ENCODE measurements around the gene ATP6V0A4. TPM values are rescaled to one million over a fixed set of nuclear protein-coding genes. Genes with fewer than 3 reads are reported as not detected.
A peak's percentile ranks its signal among the peaks of the same experiment; 100 is the strongest.

ATP6V0A4 gene
- polyA plus RNA-seq, 1 of the 3 experiments (the other 2 are of a cell fraction) = not detected

DNA sequence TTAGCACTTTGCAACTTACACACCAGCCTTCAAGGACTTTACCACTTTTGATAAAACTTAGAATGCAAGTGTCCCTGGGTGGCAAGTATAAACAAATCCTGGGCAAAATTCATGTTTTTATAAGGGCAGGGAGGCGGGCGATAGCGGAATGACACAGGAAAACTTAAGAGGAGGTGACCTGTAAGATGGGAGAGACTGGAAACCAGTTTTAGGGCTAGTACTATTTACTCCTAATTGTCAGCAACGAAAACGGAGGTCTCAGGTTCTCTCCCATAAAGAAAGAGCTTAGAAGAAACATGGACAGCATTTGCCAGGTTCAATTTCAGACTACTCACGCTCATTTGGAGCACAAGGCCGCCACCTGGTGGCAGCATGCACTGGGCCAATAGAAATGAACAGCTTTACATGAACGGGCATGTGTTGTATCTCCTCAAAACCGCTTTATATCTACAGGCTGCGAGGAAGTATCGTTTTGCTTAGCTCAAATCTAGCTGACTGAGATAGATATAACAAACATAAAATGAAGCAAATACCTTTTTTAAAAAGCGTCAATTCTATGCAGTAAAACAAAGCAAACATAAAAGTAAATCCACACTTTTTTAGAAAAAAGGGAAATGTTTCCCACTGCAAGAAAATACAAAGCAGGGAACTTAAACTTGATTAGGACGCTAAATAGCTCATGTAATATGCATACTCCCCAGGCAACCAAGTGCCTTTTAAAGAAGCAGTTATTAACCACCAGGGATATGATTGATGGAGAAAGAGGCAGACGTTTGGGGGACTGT, 59.3 kb downstream of the ATP6V0A4 start (continued):
- TF ChIP-seq, protein P1, sequence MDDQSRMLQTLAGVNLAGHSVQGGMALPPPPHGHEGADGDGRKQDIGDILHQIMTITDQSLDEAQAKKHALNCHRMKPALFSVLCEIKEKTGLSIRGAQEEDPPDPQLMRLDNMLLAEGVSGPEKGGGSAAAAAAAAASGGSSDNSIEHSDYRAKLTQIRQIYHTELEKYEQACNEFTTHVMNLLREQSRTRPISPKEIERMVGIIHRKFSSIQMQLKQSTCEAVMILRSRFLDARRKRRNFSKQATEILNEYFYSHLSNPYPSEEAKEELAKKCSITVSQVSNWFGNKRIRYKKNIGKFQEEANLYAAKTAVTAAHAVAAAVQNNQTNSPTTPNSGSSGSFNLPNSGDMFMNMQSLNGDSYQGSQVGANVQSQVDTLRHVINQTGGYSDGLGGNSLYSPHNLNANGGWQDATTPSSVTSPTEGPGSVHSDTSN (IDR thresholded peaks at IDR 0.05) = no peak
- TF ChIP-seq GABPA (IDR thresholded peaks at IDR 0.05; ENCODE audit: low read depth) (no peak), RXRA (IDR thresholded peaks at IDR 0.05; ENCODE audit: borderline replicate concordance, low read depth) (no peak), IRF3 (IDR thresholded peaks at IDR 0.05; ENCODE audit: low read depth, low read length) (no peak; the same call in 1 of the 2 replicates), NFIC (IDR thresholded peaks at IDR 0.05; ENCODE audit: borderline replicate concordance) (0 out of 2 replicates have a peak, but pooled peaks have one; percentile 6), RAD21 (IDR thresholded peaks at IDR 0.05; ENCODE audit: low read length) (peak; percentile 100), EP300 (IDR thresholded peaks at IDR 0.05; ENCODE audit: borderline replicate concordance in 1 of 2, low read depth in 1 of 2, low read length in 1 of 2) (no peak), POLR2AphosphoS5 (IDR thresholded peaks at IDR 0.05; ENCODE audit: low read depth, low read length) (no peak), TCF12 (IDR thresholded peaks at IDR 0.05) (no peak), MAX (IDR thresholded peaks at IDR 0.05; ENCODE audit: low read depth) (peak; percentile 56; the same call in 1 of the 2 replicates), GATA2 (CRISPR knock-in tag; IDR thresholded peaks at IDR 0.05) (0 out of 2 replicates have a peak, but pooled peaks have one; percentile 9), YY1 (IDR thresholded peaks at IDR 0.05; ENCODE audit: low read depth) (no peak)

DNA sequence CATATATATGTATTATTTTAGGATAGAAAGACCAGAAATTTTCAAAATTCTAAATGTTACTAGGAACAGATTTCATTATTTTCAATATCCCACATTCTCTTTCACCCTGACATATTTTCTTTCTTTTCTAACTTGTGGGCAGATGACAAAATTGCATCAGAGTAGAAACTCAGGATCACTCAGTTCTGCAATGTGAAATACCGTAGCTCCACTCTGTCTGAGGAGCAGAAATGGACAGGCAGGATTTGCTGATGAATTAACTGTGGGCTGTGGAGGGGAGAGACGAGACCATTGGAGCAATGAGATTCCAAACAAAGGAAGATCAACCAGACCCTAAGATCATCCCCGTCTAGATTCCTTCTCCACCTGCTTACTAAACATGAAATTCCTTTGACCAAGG, 59.9 kb downstream of the ATP6V0A4 start:
- DNase-seq = no peak
- no peaks in the 10 kb centered on the region for H3K9me3 ChIP-seq
- no peak overlapping the region for H3K9ac ChIP-seq
- no peak overlapping the region for H3K4me3 ChIP-seq (ENCODE audit: low read depth in 2 of 2, low read length in 1 of 2)
- no peaks in the 10 kb centered on the region for H3F3A ChIP-seq (replicated peaks; ENCODE audit: insufficient read depth)
- WGBS (ENCODE audit: low lambda C conversion rate) = 46% methylated on average over 3 of the region's 3 CpGs
- no peaks in the 10 kb centered on the region for H3K79me2 ChIP-seq (ENCODE audit: insufficient read depth)
- POLR2A ChIA-PET = interaction anchor here (0.7 to 1.1 kb wide), 4 partner anchors 34 to 834 kb away, joined by 3 to 10 read pairs (median 5); no protein-coding TSS in a partner anchor
- no peak overlapping the region for H3K27ac ChIP-seq (ENCODE audit: low read depth in 2 of 2, low read length in 1 of 2)
- H3K9me2 ChIP-seq = no peaks in the 10 kb centered on the region
- H4K20me1 ChIP-seq (ENCODE audit: insufficient read depth) = no peaks in the 10 kb centered on the region
- no peaks in the 10 kb centered on the region for H3K27me3 ChIP-seq (ENCODE audit: insufficient read depth)
- no peak overlapping the region for H3K4me2 ChIP-seq
- H3K4me1 ChIP-seq (ENCODE audit: control insufficient read depth in 1 of 2, insufficient read depth in 2 of 2, low read depth in 1 of 2, low read length in 1 of 2) = peaks cover 0 to 5% of the 10 kb centered on the region in 2 experiments; a peak in 2 of 4 replicates
- CTCF ChIA-PET = interaction anchor here (0.6 to 4.1 kb wide), 103 partner anchors 8 to 1132 kb away, joined by 3 to 80 read pairs (median 5); partner anchors contain the start of genes CREB3L2, KIAA1549 and TRIM24
- H2AFZ ChIP-seq (ENCODE audit: low read depth) = no peak overlapping the region
- H3K36me3 ChIP-seq (replicated peaks in 1 of 2; ENCODE audit: control insufficient read depth in 1 of 2, insufficient read depth in 2 of 2, low read length in 1 of 2) = no peaks in the 10 kb centered on the region
- TF ChIP-seq, protein P2, sequence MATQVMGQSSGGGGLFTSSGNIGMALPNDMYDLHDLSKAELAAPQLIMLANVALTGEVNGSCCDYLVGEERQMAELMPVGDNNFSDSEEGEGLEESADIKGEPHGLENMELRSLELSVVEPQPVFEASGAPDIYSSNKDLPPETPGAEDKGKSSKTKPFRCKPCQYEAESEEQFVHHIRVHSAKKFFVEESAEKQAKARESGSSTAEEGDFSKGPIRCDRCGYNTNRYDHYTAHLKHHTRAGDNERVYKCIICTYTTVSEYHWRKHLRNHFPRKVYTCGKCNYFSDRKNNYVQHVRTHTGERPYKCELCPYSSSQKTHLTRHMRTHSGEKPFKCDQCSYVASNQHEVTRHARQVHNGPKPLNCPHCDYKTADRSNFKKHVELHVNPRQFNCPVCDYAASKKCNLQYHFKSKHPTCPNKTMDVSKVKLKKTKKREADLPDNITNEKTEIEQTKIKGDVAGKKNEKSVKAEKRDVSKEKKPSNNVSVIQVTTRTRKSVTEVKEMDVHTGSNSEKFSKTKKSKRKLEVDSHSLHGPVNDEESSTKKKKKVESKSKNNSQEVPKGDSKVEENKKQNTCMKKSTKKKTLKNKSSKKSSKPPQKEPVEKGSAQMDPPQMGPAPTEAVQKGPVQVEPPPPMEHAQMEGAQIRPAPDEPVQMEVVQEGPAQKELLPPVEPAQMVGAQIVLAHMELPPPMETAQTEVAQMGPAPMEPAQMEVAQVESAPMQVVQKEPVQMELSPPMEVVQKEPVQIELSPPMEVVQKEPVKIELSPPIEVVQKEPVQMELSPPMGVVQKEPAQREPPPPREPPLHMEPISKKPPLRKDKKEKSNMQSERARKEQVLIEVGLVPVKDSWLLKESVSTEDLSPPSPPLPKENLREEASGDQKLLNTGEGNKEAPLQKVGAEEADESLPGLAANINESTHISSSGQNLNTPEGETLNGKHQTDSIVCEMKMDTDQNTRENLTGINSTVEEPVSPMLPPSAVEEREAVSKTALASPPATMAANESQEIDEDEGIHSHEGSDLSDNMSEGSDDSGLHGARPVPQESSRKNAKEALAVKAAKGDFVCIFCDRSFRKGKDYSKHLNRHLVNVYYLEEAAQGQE (IDR thresholded peaks at IDR 0.05; ENCODE audit: low read depth, low read length) = no peak
- TF ChIP-seq GABPA (IDR thresholded peaks at IDR 0.05; ENCODE audit: low read depth) (no peak), ZBTB33 (IDR thresholded peaks at IDR 0.05; ENCODE audit: borderline replicate concordance, low read depth) (no peak), SIN3A (IDR thresholded peaks at IDR 0.05; ENCODE audit: borderline replicate concordance, low read depth, low read length) (no peak), MEF2A (IDR thresholded peaks at IDR 0.05; ENCODE audit: borderline replicate concordance, low read depth) (no peak), RCOR1 (IDR thresholded peaks at IDR 0.05; ENCODE audit: low read length) (no peak), CHD2 (IDR thresholded peaks at IDR 0.05; ENCODE audit: low read length, partially characterized antibody) (no peak), SMC3 (IDR thresholded peaks at IDR 0.05; ENCODE audit: low read depth, low read length) (no peak)
- TF ChIP-seq, protein P3, sequence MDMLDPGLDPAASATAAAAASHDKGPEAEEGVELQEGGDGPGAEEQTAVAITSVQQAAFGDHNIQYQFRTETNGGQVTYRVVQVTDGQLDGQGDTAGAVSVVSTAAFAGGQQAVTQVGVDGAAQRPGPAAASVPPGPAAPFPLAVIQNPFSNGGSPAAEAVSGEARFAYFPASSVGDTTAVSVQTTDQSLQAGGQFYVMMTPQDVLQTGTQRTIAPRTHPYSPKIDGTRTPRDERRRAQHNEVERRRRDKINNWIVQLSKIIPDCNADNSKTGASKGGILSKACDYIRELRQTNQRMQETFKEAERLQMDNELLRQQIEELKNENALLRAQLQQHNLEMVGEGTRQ (IDR thresholded peaks at IDR 0.05; ENCODE audit: borderline replicate concordance, low read depth, low read length) = no peak
- TF ChIP-seq, protein P4, sequence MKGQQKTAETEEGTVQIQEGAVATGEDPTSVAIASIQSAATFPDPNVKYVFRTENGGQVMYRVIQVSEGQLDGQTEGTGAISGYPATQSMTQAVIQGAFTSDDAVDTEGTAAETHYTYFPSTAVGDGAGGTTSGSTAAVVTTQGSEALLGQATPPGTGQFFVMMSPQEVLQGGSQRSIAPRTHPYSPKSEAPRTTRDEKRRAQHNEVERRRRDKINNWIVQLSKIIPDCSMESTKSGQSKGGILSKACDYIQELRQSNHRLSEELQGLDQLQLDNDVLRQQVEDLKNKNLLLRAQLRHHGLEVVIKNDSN (IDR thresholded peaks at IDR 0.05; ENCODE audit: borderline replicate concordance, low read depth) = no peak
